Mesothelial cell of epicardium (in vitro differentiated cells): ENCODE results near the gene TBC1D5. TPM values are rescaled to one million over a fixed set of nuclear protein-coding genes. Genes with fewer than 3 reads are reported as not detected.

ENCODE experiments used
- DNase-seq, 2 experiments: peaks; one replicate each; pipeline ENCODE4 v3.0.0; 2021; ENCODE audit warnings: low spot score in 2 of 2; ENCODE audit not compliant: unreplicated experiment in 2 of 2
- H3K27ac Mint-ChIP-seq: 2 replicates; pipeline ENCODE4 v1.8.0; 2021; ENCODE audit warnings: mixed read lengths
- H3K27me3 Mint-ChIP-seq: 2 replicates; pipeline ENCODE4 v1.8.0; 2021; ENCODE audit warnings: low read depth, mixed read lengths
- H3K36me3 Mint-ChIP-seq: 2 replicates; pipeline ENCODE4 v1.8.0; 2021; ENCODE audit warnings: mixed read lengths
- H3K4me1 Mint-ChIP-seq: 2 replicates; pipeline ENCODE4 v1.8.0; 2021; ENCODE audit warnings: mixed read lengths
- H3K4me3 Mint-ChIP-seq: 2 replicates; pipeline ENCODE4 v1.8.0; 2021; ENCODE audit warnings: mild to moderate bottlenecking, moderate library complexity, mixed read lengths
- H3K9me3 Mint-ChIP-seq: 2 replicates; pipeline ENCODE4 v1.8.0; 2021; ENCODE audit warnings: mixed read lengths
- CTCF ChIP-seq: fragments of 200-600 bp; sonication (generic); IDR thresholded peaks from one replicate; pipeline ENCODE4 v1.5.0; 2021; ENCODE audit warnings: antibody characterized with exemption; ENCODE audit not compliant: unreplicated experiment
- total RNA-seq: library from RNA; stranded (reverse); gene quantifications from 3 replicates; pipeline ENCODE4 v1.2.1, GENCODE V29; 2021

The TBC1D5 gene
- total RNA-seq, 1 donor from 2014 or later = 75.3 TPM

DNA sequence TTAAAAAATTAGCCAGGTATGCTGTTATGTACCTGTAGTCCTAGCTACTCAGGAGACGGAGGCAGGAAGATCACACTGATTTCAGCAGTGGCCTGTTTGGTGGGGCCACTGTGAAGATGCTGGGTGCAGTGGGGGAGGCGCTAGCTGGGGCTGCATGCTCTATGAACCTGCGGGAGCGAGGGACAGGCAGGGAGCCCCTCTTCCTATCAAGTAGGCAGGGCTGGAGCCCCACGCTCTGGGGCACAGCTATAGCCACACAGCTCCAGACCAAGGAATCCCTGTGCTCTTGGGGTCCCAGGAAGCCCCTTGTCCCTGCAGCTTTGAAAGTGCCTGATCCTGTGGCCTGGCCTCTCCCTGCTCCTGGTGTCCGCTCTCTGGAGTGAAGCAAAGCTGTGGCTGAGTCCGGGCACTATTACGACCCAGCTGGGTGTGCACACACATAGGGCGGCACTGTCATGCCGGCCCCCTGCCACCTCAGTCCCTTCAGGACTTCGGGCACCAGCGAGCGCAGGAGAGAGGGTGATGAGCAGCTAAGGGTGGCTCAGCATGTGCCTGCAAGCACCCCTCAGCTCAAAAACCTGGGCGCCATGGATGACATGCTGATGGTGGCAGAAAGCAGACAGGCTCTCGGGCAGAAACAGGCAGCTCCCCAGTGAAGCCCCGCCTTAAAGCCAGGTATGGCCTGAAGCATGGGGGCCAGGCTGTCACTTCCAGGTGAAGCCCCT lies 262.6 kb downstream of the TBC1D5 start:
- no peak for DNase-seq
- no peak for TF ChIP-seq CTCF
- no peaks in the 10 kb centered on the region for H3K9me3 Mint-ChIP-seq
- H3K4me1 Mint-ChIP-seq = no peaks in the 10 kb centered on the region
- peaks cover 3% of the 10 kb centered on the region for H3K36me3 Mint-ChIP-seq
- H3K4me3 Mint-ChIP-seq = no peak overlapping the region
- no peak overlapping the region for H3K27ac Mint-ChIP-seq
- H3K27me3 Mint-ChIP-seq = no peaks in the 10 kb centered on the region

- no peak overlapping the region for H3K4me3 Mint-ChIP-seq
- no peak overlapping the region for H3K27ac Mint-ChIP-seq
- no peak for DNase-seq
- H3K27me3 Mint-ChIP-seq = no peaks in the 10 kb centered on the region
- no peaks in the 10 kb centered on the region for H3K4me1 Mint-ChIP-seq
- H3K36me3 Mint-ChIP-seq = peaks cover 3% of the 10 kb centered on the region
- no peak for TF ChIP-seq CTCF
- H3K9me3 Mint-ChIP-seq = no peaks in the 10 kb centered on the region
Observed at GRCh38 chr3:17478673-17479072, 263.8 kb downstream of the TBC1D5 start.

DNA sequence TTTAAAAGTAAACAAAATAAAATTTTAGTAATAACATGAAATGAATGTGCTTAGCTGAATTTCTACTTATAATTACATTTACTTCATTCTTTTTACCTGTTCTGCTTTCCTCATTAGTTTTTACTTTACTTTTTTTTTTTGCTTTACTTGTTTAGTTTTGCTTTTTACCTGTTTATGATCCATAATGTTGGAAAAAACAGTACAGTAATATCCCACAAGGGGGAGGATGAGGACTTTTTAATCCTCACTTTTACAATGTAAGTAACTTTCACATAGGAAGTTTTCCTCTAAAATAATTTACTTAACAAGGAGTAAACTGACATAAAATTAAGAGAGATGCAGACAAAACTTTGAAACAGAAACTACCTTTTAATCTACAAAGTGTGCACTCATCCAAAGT lies 268.7 kb downstream of the TBC1D5 start:
- Mint-ChIP-seq H3K4me3 (no peak overlapping the region), H3K27ac (no peak overlapping the region), H3K27me3 (no peaks in the 10 kb centered on the region), H3K4me1 (no peaks in the 10 kb centered on the region), H3K9me3 (no peaks in the 10 kb centered on the region), H3K36me3 (no peaks in the 10 kb centered on the region)
- DNase-seq = no peak
- peak; percentile 25 for TF ChIP-seq CTCF

DNA sequence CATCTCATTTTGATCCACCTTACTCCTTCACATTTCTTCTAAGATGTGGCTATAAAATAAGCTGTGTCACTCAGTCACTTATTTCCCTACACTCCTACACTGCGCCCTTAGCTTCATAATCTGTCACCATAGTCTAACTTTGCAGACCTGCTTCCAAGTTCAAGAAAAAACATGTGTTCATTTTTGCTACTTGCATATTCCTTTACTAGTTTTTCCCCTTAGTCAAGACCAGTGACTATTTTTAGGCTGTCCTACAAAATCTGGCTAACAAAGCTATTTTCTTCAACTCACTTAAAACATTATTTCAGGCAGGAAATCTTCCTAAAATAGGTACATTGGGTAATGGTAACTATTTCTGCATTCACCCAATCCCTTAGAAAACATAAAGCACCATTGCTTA lies 272.5 kb downstream of the TBC1D5 start:
- H3K4me3 Mint-ChIP-seq = no peak overlapping the region
- no peaks in the 10 kb centered on the region for H3K36me3 Mint-ChIP-seq
- no peaks in the 10 kb centered on the region for H3K27me3 Mint-ChIP-seq
- no peak overlapping the region for H3K27ac Mint-ChIP-seq
- H3K4me1 Mint-ChIP-seq = peaks cover 4% of the 10 kb centered on the region
- no peak for DNase-seq
- H3K9me3 Mint-ChIP-seq = no peaks in the 10 kb centered on the region
- TF ChIP-seq CTCF = no peak

GRCh38 chr3:17469520-17469919 lies 272.9 kb downstream of the TBC1D5 start:
- Mint-ChIP-seq H3K27me3 (no peaks in the 10 kb centered on the region), H3K36me3 (peaks cover under 1% of the 10 kb centered on the region), H3K4me1 (peaks cover 4% of the 10 kb centered on the region), H3K4me3 (no peak overlapping the region), H3K9me3 (peaks cover under 1% of the 10 kb centered on the region), H3K27ac (no peak overlapping the region)
- DNase-seq = no peak
- TF ChIP-seq CTCF = no peak
